GM18907 (cell line): Measurements from ENCODE around the gene C3orf22.

ENCODE experiments used
- ATAC-seq: cut with Tn5 transposase; IDR thresholded peaks from one replicate; pipeline ENCODE4 v1.9.1; 2021; ENCODE audit warnings: mild to moderate bottlenecking, moderate library complexity; ENCODE audit not compliant: unreplicated experiment

The C3orf22 gene

GRCh38 chr3:126516152-126516935 lies 42.4 kb downstream of the C3orf22 start:
- no peak for ATAC-seq

DNA sequence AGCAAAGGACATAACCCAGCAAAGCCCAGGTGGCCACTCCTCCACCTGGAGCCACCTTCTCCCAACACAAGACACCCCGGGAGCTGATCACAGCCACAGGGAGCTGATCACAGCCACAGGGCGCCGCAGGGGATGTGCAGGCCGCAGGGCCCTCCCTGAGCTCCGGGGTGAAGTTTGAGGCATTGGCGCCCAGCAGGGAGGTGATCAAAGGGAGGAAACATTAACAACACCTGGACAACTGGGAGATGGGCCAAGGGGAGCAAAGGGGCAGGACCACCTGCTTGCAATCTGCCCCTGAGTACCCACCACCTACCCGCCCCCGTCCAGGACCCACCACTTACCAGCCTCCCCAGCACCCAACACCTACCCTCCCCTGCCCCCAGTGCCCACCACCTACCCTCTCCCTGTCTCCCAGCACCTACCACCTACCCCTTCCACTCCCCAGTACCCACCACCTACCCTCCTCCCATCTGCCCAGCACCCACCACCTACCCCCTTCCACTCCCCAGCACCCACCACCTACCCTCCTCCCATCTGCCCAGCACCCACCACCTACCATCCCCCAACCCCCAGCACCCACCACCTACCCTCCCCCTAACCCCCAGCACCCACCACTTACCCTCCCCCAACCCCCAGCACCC lies 43.5 kb downstream of the C3orf22 start:
- no peak for ATAC-seq

DNA sequence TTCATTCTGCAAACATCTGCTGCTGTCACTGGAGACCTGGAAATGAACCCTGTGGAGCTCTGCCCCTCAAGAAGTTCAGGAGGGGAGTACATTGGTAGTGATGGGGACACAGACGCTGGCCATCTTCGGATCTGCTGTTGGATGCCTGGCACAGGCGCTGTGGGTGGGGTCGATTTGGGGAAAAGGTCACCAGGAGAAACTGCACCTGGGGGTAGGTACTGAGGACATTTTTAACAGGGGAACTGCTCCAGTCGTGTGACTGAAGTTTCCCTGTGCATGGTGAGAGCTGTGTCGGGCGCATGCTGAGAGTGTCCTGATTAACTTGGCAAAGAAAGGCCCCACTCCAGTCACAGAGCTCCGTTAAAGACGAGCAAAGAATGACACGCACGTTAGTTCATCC lies 44.6 kb downstream of the C3orf22 start:
- no peak for ATAC-seq

GRCh38 chr3:126512916-126513650 lies 45.6 kb downstream of the C3orf22 start:
- no peak for ATAC-seq

DNA sequence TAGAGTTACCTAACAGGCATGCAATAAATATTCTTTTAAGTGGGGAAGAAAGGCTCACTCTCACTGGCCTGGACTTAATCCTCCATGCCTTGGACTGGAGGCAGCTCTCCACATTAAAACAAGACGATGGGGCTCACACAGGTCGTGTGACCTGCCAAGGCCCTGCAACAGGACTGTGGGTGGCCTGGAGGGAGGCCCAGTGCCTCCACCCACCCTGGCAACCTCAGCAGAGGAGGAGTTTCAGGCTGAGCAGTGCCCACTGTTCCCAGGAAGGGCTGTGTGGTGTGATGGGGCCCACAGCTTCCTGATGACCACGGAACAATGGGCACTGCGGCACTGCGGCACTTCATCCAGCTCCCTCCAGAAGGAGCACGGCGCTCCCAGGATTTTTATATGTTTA lies 46.7 kb downstream of the C3orf22 start:
- ATAC-seq, result no peak

- no peak for ATAC-seq
Observed at GRCh38 chr3:126511291-126511690, 47.4 kb downstream of the C3orf22 start.

DNA sequence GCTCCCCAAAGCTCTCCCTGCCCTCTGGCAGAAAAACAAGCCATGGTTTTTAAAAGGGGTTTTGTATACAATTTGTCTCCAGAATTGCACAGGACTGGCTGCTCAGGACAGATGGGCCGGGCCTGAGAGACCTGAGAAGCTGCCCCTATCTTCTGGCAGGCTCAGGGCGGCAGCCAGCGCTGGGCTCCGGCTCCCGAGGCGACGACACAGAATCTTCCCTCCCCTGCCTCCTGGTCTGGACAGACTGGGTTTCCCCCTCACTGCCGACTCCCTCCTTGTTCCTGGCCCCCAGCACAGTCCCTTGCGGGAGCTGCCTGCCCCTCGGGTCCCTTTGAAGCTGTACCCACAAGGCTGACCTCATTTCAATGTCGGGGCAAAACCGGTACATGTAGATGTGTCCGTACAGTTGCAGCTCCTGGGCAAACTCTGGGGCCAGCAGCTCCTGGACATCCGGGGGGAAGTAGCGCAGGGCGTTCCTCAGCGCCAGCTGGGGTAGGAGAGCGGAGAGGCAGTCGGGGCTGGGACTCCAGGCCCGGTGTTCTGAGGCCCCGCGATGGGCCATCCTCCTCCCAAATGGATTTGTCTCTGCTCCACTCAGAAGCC lies 48.3 kb downstream of the C3orf22 start:
- ATAC-seq, result no peak

DNA sequence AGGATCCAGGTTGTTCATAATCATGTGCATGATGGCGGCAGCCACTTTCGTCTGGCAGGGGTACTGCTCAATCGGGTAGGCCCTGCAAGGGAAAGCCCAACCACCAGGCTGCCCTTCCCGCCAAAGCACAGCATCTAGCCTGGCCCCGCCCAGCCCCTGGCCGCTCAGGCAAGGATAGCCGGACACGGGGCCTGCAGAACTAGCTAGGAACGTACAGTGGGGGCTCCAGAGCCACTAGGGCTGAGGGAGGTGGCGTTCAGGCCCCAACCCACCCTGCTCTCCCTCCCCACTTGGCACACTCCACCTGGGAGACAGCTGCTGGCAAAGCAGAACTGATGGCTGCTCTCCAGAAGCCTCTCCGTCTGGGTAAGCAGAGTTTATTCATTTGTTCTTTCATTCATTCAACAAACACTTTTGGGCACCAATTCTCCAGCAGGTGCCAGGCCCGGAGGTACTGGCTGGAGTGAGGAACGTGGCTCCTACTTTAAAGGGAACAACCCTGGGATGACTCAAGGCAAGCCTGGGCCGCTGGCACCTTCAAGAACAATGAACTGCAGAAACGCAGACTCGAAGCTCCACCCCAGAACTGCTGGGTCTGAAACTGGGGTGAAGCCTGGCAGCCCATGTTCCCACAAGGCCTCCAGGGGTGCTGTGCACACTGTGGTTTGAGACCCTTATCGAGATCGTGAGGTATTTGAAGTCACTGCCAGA lies 49.0 kb downstream of the C3orf22 start:
- ATAC-seq, result no peak

DNA sequence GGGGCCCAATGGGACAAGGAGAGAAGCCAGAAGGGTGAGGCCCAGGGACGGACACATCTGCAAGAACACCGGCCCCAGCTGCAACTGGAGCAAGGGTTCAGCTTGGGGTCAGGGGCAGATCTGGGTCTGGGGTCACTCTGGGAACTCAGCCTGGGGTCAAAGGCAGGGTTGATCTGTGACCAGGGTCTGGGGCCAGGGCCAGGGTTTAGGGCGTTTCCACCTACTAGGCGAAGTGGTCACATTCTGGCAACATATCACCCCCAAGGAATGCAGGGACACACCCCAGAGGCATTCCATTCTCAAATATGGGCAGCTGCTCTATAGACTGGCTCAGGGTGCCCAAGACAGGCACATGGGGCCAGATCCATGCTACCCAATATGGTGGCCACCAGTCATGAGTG lies 50.2 kb downstream of the C3orf22 start:
- ATAC-seq, result no peak

DNA sequence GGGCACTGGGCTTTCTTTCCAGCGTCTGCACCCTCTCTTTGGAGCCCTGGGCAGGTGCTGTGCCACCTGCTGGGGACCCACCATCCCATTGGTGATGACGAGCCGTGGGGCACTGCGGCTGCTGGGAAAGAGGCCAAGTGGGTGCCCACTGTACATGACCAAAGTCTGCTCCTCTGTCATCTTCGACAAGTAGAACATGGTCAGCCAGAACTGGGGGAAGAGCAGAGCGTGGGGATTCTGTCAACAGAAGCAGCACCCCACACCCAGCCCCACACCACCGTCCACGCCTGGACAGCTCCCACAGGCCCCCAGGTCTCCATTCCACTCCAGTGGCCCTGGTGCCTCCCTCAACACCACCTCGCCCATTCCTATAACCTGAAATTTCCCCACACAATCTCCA lies 50.8 kb downstream of the C3orf22 start:
- no peak for ATAC-seq

- no peak for ATAC-seq
Observed at GRCh38 chr3:126503701-126504100, 55.0 kb downstream of the C3orf22 start.

GRCh38 chr3:126502656-126503055 lies 56.1 kb downstream of the C3orf22 start:
- no peak for ATAC-seq

DNA sequence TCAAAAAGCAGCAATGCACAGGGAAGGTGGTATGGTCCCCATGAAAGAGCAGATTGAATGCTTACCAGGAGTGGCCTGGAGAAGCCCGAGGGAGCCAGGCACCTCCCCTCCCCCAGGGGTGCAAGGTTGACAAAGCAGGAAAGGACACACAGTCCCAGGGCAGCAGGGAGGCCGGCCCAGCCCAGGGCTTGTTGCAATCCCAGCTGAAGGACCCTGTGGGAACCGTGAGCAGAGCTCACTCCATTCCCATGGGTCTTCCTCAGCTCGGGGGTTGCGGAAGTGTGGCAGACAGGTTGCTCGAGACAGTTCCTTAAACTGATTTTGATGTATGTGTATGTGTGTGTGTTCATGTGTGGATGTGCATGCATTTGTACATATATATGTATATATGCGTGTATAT lies 57.0 kb downstream of the C3orf22 start:
- no peak for ATAC-seq

GRCh38 chr3:126501054-126501453 lies 57.7 kb downstream of the C3orf22 start:
- no peak for ATAC-seq

DNA sequence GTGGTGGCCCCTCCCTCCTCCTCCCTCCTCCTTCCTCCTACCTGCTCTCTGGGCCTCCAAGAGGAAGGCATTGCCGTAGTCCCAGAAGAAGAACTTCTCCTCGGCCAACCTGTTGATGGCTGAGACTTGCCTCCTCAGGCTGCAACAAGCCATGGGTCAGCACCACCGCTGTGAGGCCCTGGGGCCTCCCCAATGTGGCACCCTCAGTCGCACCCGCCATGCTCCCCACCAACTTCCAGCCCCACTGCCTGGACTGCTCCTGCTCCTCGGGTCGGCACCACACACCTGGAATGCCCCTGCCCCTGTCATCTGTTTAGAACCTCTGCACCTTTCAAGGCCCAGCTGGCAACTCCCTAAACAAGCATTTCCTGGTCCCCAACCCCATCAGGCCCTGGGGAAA lies 58.7 kb downstream of the C3orf22 start:
- ATAC-seq, result no peak
